ENCODE data around the gene MSTN.
"Not testable (repeated sequence)": the region's sequence is repeated elsewhere in the genome, so short reads cannot be mapped to it uniquely, and the experiment has no call there.

Gene MSTN

GRCh38 chr2:190017837-190018236, 44.7 kb downstream of the MSTN start:
- H3K4me3 ChIP-seq (ENCODE audit: low read length): no peak overlapping the region
- no peaks in the 10 kb centered on the region for H3K36me3 ChIP-seq (ENCODE audit: control insufficient read depth, insufficient read depth, low read length)
- H3K9me3 ChIP-seq (ENCODE audit: control insufficient read depth, low read length): no peaks in the 10 kb centered on the region
- H3K27me3 ChIP-seq (ENCODE audit: control insufficient read depth, insufficient read depth, low read length): no peaks in the 10 kb centered on the region
- no peak overlapping the region for H3K9ac ChIP-seq (ENCODE audit: low read length)
- H3K4me1 ChIP-seq (ENCODE audit: control insufficient read depth, insufficient read depth, low read length): no peaks in the 10 kb centered on the region

GRCh38 chr2:190015969-190016368, 46.6 kb downstream of the MSTN start:
- H3K4me3 ChIP-seq (ENCODE audit: low read length); H3K4me1 ChIP-seq (ENCODE audit: control insufficient read depth, insufficient read depth, low read length); H3K27me3 ChIP-seq (ENCODE audit: control insufficient read depth, insufficient read depth, low read length); H3K36me3 ChIP-seq (ENCODE audit: control insufficient read depth, insufficient read depth, low read length); H3K9ac ChIP-seq (ENCODE audit: low read length); H3K9me3 ChIP-seq (ENCODE audit: control insufficient read depth, low read length): not testable (repeated sequence)

Measured in mucosa of stomach (tissue), 1 donor.